MCF 10A (cell line): Measurements from ENCODE around the gene STAT5B. TPM values are rescaled to one million over a fixed set of nuclear protein-coding genes. Genes with fewer than 3 reads are reported as not detected.
A peak's percentile ranks its signal among the peaks of the same experiment; 100 is the strongest.

Experiments used
- BruUV-seq: library from RNA; stranded (reverse); fragments of 400-500 nt; replicated peaks from 2 replicates; lab custom pipeline; 2021; lab: Mats Ljungman, UMichigan
- CTCF ChIA-PET: fragments of 300-600 bp; sonication (Branson Sonifier 250); formaldehyde crosslinking; extraction: SDS; loops from one replicate; lab custom pipeline; 2021; ENCODE audit warnings: antibody characterized with exemption, inconsistent platforms; lab: Yijun Ruan, JAX
- POLR2A ChIA-PET: fragments of 300-600, 350-650 bp; sonication (Branson Sonifier 250); formaldehyde crosslinking; extraction: SDS; loops from one replicate; lab custom pipeline; 2020; ENCODE audit warnings: antibody characterized with exemption, inconsistent platforms; lab: Yijun Ruan, JAX
- DNase-seq: peaks from one replicate; pipeline ENCODE4 v3.0.0-alpha.2; 2018; ENCODE audit not compliant: unreplicated experiment
- H3K27ac Mint-ChIP-seq: one replicate; pipeline ENCODE4 v1.8.0; 2022; ENCODE audit warnings: mild to moderate bottlenecking, low read depth, mixed read lengths; ENCODE audit not compliant: unreplicated experiment
- H3K27me3 Mint-ChIP-seq: one replicate; pipeline ENCODE4 v1.8.0; 2022; ENCODE audit warnings: mixed read lengths; ENCODE audit not compliant: insufficient read depth, unreplicated experiment
- H3K36me3 Mint-ChIP-seq: one replicate; pipeline ENCODE4 v1.8.0; 2022; ENCODE audit warnings: mild to moderate bottlenecking, moderate library complexity, mixed read lengths; ENCODE audit not compliant: insufficient read depth, unreplicated experiment
- H3K4me1 Mint-ChIP-seq: one replicate; pipeline ENCODE4 v1.8.0; 2022; ENCODE audit warnings: mixed read lengths; ENCODE audit not compliant: insufficient read depth, unreplicated experiment
- H3K4me3 Mint-ChIP-seq: one replicate; pipeline ENCODE4 v1.8.0; 2022; ENCODE audit warnings: mild to moderate bottlenecking, moderate library complexity, mixed read lengths; ENCODE audit not compliant: unreplicated experiment
- H3K9me3 Mint-ChIP-seq: one replicate; pipeline ENCODE4 v1.8.0; 2022; ENCODE audit warnings: mixed read lengths; ENCODE audit not compliant: unreplicated experiment
- CTCF ChIP-seq: fragments of 200-600 bp; IDR thresholded peaks from one replicate; pipeline ENCODE4 v1.8.0; 2022; ENCODE audit warnings: antibody characterized with exemption, mild to moderate bottlenecking; ENCODE audit not compliant: unreplicated experiment
- intact Hi-C: fragments of 100-400 bp; cut with micrococcal nuclease; formaldehyde crosslinking; loops from 2 replicates; pipeline ENCODE4 v1.14.1; 2022
- total RNA-seq: library from RNA; stranded (reverse); gene quantifications from 2 replicates; pipeline ENCODE4 v1.2.3, GENCODE V29; 2022

Gene STAT5B
- total RNA-seq, 1 experiment from 2014 or later, result 29.8 TPM

- CTCF ChIA-PET, result no interaction called here
- H3K36me3 Mint-ChIP-seq, result peaks cover 6% of the 10 kb centered on the region
- H3K4me1 Mint-ChIP-seq, result peaks cover 7% of the 10 kb centered on the region
- DNase-seq, result no peak
- intact Hi-C loops, result no loop called here
- no peaks in the 10 kb centered on the region for H3K9me3 Mint-ChIP-seq
- no peak overlapping the region for H3K4me3 Mint-ChIP-seq
- TF ChIP-seq CTCF, result no peak
- no peak overlapping the region for H3K27ac Mint-ChIP-seq
- POLR2A ChIA-PET, result interaction anchor here (0.7 to 1.1 kb wide), 2 partner anchors 21 to 38 kb away, joined by 3 read pairs; no protein-coding TSS in a partner anchor
- no peaks in the 10 kb centered on the region for H3K27me3 Mint-ChIP-seq
- no TSS peak for BruUV-seq
Observed at GRCh38 chr17:42236760-42237159, 39.4 kb downstream of the STAT5B start.

GRCh38 chr17:42233994-42234393, 42.2 kb downstream of the STAT5B start:
- POLR2A ChIA-PET, result interaction anchor here (0.7 to 1.0 kb wide), 2 partner anchors 11 to 42 kb away, joined by 3 read pairs; partner anchors contain the start of gene STAT5B
- Mint-ChIP-seq H3K27ac (no peak overlapping the region), H3K4me1 (peaks cover 7% of the 10 kb centered on the region), H3K27me3 (no peaks in the 10 kb centered on the region), H3K9me3 (no peaks in the 10 kb centered on the region), H3K4me3 (no peak overlapping the region), H3K36me3 (no peaks in the 10 kb centered on the region)
- intact Hi-C loops, result no loop called here
- CTCF ChIA-PET, result interaction anchor here (0.6 to 0.9 kb wide), 3 partner anchors 71 to 498 kb away, joined by 3 read pairs; no protein-coding TSS in a partner anchor
- no peak for DNase-seq
- BruUV-seq, result no TSS peak
- TF ChIP-seq CTCF, result no peak

- H3K36me3 Mint-ChIP-seq, result no peaks in the 10 kb centered on the region
- intact Hi-C loops, result no loop called here
- H3K4me3 Mint-ChIP-seq, result no peak overlapping the region
- ChIA-PET POLR2A (interaction anchor here (0.7 kb wide), 1 partner anchor 12 kb away, joined by 3 read pairs; no protein-coding TSS in a partner anchor), CTCF (interaction anchor here (0.7 kb wide), 1 partner anchor 297 kb away, joined by 3 read pairs; no protein-coding TSS in a partner anchor)
- peaks cover 7% of the 10 kb centered on the region for H3K4me1 Mint-ChIP-seq
- H3K9me3 Mint-ChIP-seq, result no peaks in the 10 kb centered on the region
- peak; percentile 75 for DNase-seq
- H3K27me3 Mint-ChIP-seq, result no peaks in the 10 kb centered on the region
- TF ChIP-seq CTCF, result no peak
- no TSS peak for BruUV-seq
- no peak overlapping the region for H3K27ac Mint-ChIP-seq
Observed at GRCh38 chr17:42233156-42233555, 43.0 kb downstream of the STAT5B start.

- Mint-ChIP-seq H3K36me3 (peaks cover under 1% of the 10 kb centered on the region), H3K9me3 (no peaks in the 10 kb centered on the region), H3K27ac (no peak overlapping the region), H3K4me1 (peaks cover 7% of the 10 kb centered on the region), H3K27me3 (no peaks in the 10 kb centered on the region), H3K4me3 (no peak overlapping the region)
- ChIA-PET POLR2A (no interaction called here), CTCF (interaction anchor here (0.6 to 1.0 kb wide), 2 partner anchors 21 to 84 kb away, joined by 3 to 6 read pairs; no protein-coding TSS in a partner anchor)
- no peak for TF ChIP-seq CTCF
- no peak for DNase-seq
- intact Hi-C loops, result no loop called here
- BruUV-seq, result no TSS peak
Observed at GRCh38 chr17:42230225-42230624, 46.0 kb downstream of the STAT5B start.
